Measurements from ENCODE around the gene MTUS2.

DNA sequence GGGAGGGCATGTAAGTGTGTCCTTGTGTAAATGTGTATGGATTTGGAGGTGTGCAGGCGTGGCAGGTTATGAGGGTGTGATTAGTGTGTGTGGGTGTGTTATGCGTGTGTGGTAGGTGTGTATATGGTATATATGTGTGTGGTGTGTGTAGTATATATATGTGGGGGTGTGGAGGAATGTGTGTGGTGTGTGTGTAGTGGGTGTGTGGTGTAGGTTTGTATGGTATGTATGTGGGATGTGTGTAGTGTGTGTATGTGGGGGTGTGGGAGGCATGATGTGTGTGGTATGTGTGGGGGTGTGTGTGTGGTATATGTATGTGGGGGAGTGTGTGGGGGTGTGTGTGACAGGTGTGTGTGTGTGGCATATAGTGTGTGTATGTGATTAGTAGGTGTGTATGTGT is 671.1 kb downstream of the MTUS2 start:
- TF ChIP-seq, protein P1, sequence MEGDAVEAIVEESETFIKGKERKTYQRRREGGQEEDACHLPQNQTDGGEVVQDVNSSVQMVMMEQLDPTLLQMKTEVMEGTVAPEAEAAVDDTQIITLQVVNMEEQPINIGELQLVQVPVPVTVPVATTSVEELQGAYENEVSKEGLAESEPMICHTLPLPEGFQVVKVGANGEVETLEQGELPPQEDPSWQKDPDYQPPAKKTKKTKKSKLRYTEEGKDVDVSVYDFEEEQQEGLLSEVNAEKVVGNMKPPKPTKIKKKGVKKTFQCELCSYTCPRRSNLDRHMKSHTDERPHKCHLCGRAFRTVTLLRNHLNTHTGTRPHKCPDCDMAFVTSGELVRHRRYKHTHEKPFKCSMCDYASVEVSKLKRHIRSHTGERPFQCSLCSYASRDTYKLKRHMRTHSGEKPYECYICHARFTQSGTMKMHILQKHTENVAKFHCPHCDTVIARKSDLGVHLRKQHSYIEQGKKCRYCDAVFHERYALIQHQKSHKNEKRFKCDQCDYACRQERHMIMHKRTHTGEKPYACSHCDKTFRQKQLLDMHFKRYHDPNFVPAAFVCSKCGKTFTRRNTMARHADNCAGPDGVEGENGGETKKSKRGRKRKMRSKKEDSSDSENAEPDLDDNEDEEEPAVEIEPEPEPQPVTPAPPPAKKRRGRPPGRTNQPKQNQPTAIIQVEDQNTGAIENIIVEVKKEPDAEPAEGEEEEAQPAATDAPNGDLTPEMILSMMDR (IDR thresholded peaks at IDR 0.05; ENCODE audit: extremely low read depth in 1 of 2, insufficient read depth in 1 of 2, low read depth in 1 of 2, low read length in 2 of 2) = no peak
- TF ChIP-seq EZH2 (IDR thresholded peaks at IDR 0.05; ENCODE audit: borderline replicate concordance, low read depth, low read length, severe bottlenecking) = no peak
- no peak for TF ChIP-seq POLR2A (IDR thresholded peaks at IDR 0.05; ENCODE audit: low read depth, low read length)
- TF ChIP-seq JUN (IDR thresholded peaks at IDR 0.05; ENCODE audit: borderline replicate concordance, insufficient read depth, insufficient read length, low read depth) = no peak
